VCaP (cell line): Measurements from ENCODE around the gene SGSH.

Source experiments
- H3K27ac ChIP-seq: fragments of 450-650 bp; 2 replicates; pipeline ENCODE4 v1.5.1; 2017
- TF ChIP-seq, protein P1 (sequence below): fragments of 450-650 bp; conservative IDR thresholded peaks from 2 replicates; pipeline ENCODE4 v1.5.1; 2017; ENCODE audit warnings: mild to moderate bottlenecking, moderate library complexity

SGSH gene

DNA sequence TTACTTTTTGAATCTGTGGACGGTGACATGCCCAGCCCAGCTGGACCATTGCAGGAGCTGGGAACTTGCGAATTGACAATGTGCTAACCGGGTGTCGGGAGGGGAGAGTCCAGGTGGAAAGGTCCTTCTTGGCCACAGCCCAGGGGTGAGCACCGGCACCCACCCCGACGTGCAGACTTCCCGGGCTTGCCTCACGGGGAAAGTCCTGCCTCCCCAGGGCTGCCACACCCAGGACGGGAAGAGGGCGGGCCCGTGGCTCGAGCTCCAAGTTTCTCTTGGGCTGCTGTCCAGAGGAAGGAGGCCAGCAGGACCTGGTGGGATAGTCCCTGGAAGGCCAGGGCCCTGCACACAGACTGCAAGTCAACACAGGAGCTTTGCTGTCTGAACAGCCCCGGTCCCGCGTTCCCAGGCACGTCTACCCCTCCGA lies 32.6 kb downstream of the SGSH start:
- no peak overlapping the region; the same call in 1 of the 2 replicates for H3K27ac ChIP-seq
- TF ChIP-seq, protein P1, sequence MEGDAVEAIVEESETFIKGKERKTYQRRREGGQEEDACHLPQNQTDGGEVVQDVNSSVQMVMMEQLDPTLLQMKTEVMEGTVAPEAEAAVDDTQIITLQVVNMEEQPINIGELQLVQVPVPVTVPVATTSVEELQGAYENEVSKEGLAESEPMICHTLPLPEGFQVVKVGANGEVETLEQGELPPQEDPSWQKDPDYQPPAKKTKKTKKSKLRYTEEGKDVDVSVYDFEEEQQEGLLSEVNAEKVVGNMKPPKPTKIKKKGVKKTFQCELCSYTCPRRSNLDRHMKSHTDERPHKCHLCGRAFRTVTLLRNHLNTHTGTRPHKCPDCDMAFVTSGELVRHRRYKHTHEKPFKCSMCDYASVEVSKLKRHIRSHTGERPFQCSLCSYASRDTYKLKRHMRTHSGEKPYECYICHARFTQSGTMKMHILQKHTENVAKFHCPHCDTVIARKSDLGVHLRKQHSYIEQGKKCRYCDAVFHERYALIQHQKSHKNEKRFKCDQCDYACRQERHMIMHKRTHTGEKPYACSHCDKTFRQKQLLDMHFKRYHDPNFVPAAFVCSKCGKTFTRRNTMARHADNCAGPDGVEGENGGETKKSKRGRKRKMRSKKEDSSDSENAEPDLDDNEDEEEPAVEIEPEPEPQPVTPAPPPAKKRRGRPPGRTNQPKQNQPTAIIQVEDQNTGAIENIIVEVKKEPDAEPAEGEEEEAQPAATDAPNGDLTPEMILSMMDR: no peak

DNA sequence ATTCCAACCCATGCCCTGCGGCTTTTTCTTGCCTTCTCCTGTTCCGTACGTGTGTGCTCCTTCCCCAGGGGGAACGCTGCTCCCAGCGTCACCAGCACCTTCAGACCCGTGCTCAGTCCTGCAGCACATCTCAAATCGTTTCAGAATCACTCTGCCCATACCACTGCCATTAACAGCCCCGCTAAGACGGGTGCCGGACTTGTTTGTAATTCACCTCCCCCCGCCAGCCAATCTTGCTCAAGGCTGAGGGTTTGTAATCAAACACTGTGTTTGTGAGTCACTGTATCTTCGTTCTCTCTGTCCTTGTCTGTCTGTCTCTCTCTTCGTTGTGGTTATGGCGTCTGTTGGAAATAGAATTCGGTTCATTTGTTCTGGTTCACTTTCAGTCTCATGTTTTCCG lies 33.0 kb downstream of the SGSH start:
- no peak overlapping the region; the same call in 1 of the 2 replicates for H3K27ac ChIP-seq

DNA sequence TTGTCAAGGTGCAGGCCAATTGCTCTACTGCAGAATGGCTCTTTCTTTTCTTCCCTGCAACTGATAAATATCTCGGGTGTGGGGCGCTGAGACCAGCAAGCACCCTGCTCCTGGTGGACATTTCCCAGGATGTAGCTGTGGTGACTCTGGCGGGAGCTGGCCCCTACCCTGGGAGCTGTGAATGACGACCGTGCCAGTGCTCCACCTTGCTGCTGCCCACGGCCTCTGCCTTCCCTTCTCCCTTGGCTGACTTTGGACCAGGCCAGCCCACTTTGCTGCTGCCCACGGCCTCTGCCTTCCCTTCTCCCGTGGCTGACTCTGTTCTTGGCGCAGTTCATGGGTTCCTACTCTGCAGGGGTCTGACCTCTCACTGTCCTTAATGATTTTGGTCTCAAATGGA lies 34.2 kb downstream of the SGSH start:
- no peak overlapping the region for H3K27ac ChIP-seq
- TF ChIP-seq, protein P1: no peak

More for the DNA sequence above, 33.0 kb downstream of the SGSH start:
- TF ChIP-seq, protein P1: no peak

DNA sequence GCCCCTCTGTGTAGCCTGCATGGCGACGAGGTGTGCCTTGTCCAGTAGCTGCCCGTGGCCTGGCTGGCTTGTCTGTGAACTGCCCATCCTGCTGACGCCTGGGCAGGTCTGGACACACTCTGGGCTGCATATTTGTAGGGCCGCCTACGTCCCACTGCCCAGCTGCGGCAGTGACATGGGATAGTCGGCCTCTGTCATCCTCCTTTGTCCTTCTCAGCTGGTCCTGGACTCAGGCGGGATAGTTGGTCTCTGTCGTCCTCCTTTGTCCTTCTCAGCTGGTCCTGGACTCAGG lies 35.8 kb downstream of the SGSH start:
- no peak overlapping the region for H3K27ac ChIP-seq
- TF ChIP-seq, protein P1: no peak

DNA sequence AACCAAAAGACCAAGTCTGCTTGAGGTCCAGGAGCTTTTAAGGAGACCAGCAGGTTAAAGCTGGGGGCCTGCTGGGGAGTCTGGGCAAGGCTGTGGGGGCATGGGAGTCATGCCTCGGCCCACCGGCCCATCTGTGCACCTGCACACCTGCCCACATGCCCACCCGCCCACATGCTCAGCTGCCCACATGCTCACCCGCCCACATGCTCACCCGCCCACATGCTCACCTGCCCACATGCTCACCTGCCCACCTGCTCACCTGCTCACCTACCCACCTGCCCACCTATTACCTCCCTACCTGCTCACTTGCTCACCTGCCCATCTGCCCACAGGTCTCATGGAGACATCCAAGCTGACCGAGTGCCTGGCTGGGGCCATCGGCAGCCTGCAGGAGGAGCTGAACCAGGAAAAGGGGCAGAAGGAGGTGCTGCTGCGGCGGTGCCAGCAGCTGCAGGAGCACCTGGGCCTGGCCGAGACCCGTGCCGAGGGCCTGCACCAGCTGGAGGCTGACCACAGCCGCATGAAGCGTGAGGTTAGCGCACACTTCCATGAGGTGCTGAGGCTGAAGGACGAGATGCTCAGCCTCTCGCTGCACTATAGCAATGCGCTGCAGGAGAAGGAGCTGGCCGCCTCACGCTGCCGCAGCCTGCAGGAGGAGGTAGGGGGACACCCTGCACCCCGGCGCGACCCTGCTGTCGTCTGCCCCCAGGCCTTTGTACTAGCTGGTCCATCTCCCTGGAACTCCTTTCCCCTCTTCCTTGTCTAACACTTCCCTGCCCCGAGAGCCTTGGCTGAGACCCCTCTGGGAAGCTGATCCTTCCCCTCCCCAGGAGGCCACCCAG lies 36.3 kb downstream of the SGSH start:
- TF ChIP-seq, protein P1: no peak
- no peak overlapping the region for H3K27ac ChIP-seq

DNA sequence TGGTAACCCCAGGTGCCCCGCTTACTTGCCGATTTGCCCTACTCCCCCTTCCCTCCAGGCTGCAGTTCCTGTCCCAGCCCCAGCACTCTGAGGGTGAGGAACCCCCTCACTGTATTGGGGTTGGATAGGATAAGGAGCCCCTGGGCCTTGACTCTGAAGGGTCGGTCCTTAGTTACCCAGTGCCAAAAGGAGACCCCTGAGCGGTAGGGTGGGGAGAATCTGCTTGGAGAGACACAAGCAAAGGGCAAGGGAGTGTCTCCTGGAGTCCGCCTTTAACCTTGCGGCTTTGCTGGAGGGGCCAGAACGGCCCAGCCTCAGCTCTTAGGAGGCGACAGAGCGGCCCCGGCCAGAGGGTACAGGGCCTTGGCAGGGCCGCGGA lies 37.3 kb downstream of the SGSH start:
- TF ChIP-seq, protein P1: no peak
- no peak overlapping the region for H3K27ac ChIP-seq

DNA sequence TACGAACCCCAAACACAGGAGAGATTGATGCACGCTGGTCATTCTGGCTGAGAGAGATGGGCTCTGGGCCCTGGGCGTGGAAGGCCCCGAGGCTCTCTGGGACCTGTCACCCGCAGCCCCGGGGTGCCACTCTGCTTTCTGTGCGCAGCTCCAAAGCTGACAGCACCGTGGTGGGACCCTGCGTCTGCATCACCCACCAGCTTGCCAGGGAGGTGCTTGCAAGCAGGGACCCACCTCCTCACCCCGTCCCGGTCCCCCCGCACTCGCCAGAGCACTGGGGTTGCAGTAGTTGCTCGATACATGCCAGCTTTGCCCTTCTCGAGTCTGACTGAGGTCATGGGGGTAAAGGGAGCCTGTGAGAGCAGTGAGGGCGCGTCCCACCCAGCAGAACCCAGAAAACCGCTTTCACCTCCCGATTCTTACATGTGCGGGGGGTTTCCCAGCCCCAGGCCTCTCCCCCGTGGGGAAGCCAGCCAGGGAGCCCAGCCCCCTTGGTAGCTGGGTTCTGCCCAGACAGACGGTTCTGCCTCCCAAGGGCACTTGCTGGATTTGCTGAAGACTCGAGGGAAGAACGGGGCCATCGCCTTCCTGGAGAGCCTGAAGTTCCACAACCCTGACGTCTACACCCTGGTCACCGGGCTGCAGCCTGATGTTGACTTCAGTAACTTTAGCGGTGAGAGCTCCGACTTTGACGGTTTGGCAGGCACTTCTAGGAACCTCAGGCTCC lies 37.9 kb downstream of the SGSH start:
- TF ChIP-seq, protein P1: no peak
- H3K27ac ChIP-seq: no peak overlapping the region
